Fibroblast of pulmonary artery (primary cell): ENCODE results near the gene EEFSEC.

Experiments
- DNase-seq: peaks from one replicate; pipeline ENCODE4 v3.0.0-alpha.2; 2010; ENCODE audit warnings: low read depth
- H3K4me3 ChIP-seq: replicated peaks from 2 replicates; pipeline ENCODE4 v1.5.1; 2011; ENCODE audit warnings: low read depth, mild to moderate bottlenecking, control low read depth, low read length, moderate library complexity
- CTCF ChIP-seq: IDR thresholded peaks from 2 replicates; pipeline ENCODE4 v1.5.1; 2011; ENCODE audit warnings: mild to moderate bottlenecking, control low read depth, low read length, inconsistent platforms; ENCODE audit errors: missing control alignments

Gene EEFSEC

GRCh38 chr3:128415773-128416577 lies 262.7 kb downstream of the EEFSEC start:
- no peak overlapping the region for H3K4me3 ChIP-seq
- no peak for DNase-seq
- TF ChIP-seq CTCF: no peak

- TF ChIP-seq CTCF: no peak
- no peak overlapping the region for H3K4me3 ChIP-seq
- peak; percentile 38 for DNase-seq
These were observed 263.4 kb downstream of the EEFSEC start for GRCh38 chr3:128416578-128417211.

- no peak for DNase-seq
- no peak overlapping the region for H3K4me3 ChIP-seq
- no peak for TF ChIP-seq CTCF
These were observed 265.6 kb downstream of the EEFSEC start for GRCh38 chr3:128418900-128419299.

GRCh38 chr3:128419311-128419710 lies 266.0 kb downstream of the EEFSEC start:
- H3K4me3 ChIP-seq: no peak overlapping the region
- no peak for DNase-seq
- no peak for TF ChIP-seq CTCF

- DNase-seq: no peak
- TF ChIP-seq CTCF: no peak
- no peak overlapping the region for H3K4me3 ChIP-seq
These were observed 267.0 kb downstream of the EEFSEC start for GRCh38 chr3:128420289-128420688.

GRCh38 chr3:128420720-128421438 lies 267.6 kb downstream of the EEFSEC start:
- no peak overlapping the region for H3K4me3 ChIP-seq
- no peak for TF ChIP-seq CTCF
- no peak for DNase-seq
